Subcutaneous adipose tissue (tissue), 4 donors: ENCODE measurements around the gene ITK. TPM values are rescaled to one million over a fixed set of nuclear protein-coding genes. Genes with fewer than 3 reads are reported as not detected.

Experiments used
- CTCF ChIP-seq: fragments of 450-650 bp; IDR thresholded peaks from one replicate; pipeline ENCODE4 v1.5.1; 2016; ENCODE audit warnings: low read depth, mild to moderate bottlenecking, control low read depth, antibody characterized with exemption, moderate library complexity
- total RNA-seq, 4 donors: library from RNA; depleted of rRNA; stranded (reverse); fragments of >200 nt; gene quantifications; one replicate each; pipeline ENCODE4 v1.1.0, GENCODE V29; 2016

The ITK gene
- total RNA-seq, 4 donors from 2014 or later = 2.8 to 8.8 (median 5.3) TPM

- TF ChIP-seq CTCF = no peak
Observed at GRCh38 chr5:157172403-157172802, 8.2 kb upstream of the ITK start.

- TF ChIP-seq CTCF = no peak
Observed at GRCh38 chr5:157175071-157175612, 5.5 kb upstream of the ITK start.

- TF ChIP-seq CTCF = no peak
Observed at GRCh38 chr5:157177953-157178352, 2.7 kb upstream of the ITK start.

GRCh38 chr5:157178966-157179365, 1.7 kb upstream of the ITK start:
- no peak for TF ChIP-seq CTCF

GRCh38 chr5:157182143-157182757, 1.6 kb downstream of the ITK start:
- TF ChIP-seq CTCF = no peak

- no peak for TF ChIP-seq CTCF
Observed at GRCh38 chr5:157184117-157184670, 3.6 kb downstream of the ITK start.

- TF ChIP-seq CTCF = no peak
Observed at GRCh38 chr5:157186309-157187045, 5.8 kb downstream of the ITK start.
